ENCODE results near the gene MRPL53.

- no peak for TF ChIP-seq EZH2phosphoT487 (IDR thresholded peaks at IDR 0.05; ENCODE audit: low read depth)
- no peak for TF ChIP-seq CTCF (IDR thresholded peaks at IDR 0.05; ENCODE audit: low read depth, low read length)
Observed at GRCh38 chr2:74474481-74474880, 2.0 kb upstream of the MRPL53 start.
